SKM-1 (cell line): Measurements from ENCODE around the gene FZD10.

ENCODE experiments used
- DNase-seq: peaks from one replicate; lab custom pipeline; 2025; ENCODE audit not compliant: unreplicated experiment; lab: John Stamatoyannopoulos, UW

Gene FZD10

GRCh38 chr12:130177635-130178242 is 15.5 kb downstream of the FZD10 start:
- DNase-seq = no peak

GRCh38 chr12:130178282-130178681 is 16.0 kb downstream of the FZD10 start:
- DNase-seq = no peak

DNA sequence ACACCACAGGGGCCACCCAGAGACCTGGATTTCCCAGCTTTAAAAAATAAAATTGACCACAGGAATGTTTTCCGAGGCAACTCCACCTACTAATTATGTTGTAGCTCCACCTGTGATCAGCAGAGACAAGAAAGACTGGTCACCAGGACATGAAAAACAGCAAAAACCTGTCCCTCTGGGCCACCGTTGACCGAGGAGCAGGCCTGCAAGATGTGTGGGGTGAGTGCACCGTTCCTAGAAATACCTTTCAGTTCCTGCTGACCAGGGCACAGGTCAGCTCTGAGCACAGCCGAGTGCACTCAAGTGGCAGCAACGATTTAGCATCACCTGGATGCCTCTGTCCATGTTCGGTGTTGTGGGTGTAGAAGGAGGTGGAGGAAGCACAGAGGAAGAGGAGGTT is 16.9 kb downstream of the FZD10 start:
- DNase-seq = no peak

GRCh38 chr12:130179621-130180020 is 17.4 kb downstream of the FZD10 start:
- DNase-seq = no peak

DNA sequence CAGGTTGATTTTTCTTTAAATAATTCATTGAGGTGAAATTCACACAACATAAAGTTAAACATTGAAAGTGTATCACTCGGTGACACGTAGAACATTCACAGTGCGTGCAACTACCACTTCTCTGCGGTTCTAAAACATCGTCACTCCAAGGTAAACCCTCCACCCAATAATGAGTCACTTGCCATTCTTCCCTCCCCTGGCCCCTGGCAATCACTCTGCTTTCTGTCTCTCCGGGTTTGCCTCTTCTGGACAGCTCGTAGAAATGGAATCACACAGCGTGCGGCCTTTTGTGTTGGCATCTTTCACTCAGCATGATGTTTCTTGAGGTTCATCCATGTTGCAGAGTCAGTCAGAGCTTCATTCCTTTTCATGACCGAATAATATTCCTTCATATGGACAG is 18.9 kb downstream of the FZD10 start:
- no peak for DNase-seq

DNA sequence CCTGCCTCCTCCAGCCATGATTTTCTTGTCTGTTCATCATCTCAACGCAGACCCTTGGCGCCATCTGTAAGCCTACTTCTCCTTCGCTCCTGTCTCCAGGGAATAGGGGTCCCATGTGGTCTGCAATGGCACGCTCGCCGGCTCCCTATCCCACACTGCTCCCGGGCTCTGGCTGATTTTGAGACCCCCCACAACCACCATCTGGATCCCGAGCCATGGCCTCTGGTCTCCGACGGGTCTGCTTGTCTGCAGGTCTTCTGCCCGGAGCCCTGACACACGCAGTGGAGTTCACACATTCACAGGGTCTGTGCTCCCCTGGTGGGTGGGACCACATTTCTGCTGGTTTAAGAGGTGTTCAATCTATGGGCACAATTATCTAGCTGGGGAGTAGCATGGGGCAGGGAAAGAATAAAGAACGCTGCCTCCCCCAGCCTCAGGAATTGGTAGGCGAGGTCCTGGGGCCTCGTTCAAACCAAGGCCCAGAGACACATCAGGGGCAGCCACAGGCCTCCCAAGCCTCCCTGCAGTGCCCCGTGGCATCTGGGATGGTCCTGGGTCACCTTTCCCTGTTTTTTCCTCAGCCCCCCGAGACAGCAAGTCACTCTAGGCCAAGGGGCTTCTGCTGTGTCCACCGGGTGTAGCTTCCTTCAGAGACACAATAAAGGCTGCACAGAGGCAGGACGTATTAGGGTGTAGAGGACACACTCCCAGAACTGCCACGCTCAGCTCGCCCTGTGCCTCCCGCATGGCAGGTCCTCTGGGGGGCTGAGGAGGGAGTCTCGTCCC is 21.5 kb downstream of the FZD10 start:
- no peak for DNase-seq

- no peak for DNase-seq
Measured at GRCh38 chr12:130184404-130185090, 22.3 kb downstream of the FZD10 start.

- DNase-seq = no peak
Measured at GRCh38 chr12:130185455-130186391, 23.5 kb downstream of the FZD10 start.

DNA sequence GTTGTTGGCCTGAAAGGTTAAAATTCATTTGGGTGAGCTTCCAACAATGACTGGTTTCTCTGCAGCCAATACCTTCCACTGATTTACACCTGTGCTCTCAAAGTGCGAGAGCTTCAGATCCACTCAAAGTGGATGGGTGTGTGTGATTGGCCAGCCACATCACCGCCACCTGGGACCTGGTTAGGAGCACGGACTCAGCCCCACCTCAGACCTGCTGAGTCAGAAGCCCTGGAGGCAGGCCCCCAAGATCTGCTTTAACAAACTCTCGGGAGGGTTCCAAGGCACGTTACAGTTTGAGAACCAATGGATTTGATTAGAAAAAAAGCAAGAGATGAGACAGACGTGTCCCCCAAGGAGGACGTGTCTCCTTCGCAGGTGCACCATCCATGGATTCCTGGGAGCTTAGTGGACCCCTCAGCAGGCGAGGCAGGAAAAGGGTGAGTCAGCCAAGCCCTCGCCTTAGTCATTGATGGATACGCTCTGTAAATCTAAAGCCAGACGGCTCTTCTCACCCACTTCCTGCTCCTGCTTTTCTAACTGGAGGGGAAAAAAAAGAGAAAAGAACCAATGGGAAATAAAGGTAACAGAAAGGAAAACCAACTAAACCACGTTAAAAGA is 24.5 kb downstream of the FZD10 start:
- DNase-seq = no peak

DNA sequence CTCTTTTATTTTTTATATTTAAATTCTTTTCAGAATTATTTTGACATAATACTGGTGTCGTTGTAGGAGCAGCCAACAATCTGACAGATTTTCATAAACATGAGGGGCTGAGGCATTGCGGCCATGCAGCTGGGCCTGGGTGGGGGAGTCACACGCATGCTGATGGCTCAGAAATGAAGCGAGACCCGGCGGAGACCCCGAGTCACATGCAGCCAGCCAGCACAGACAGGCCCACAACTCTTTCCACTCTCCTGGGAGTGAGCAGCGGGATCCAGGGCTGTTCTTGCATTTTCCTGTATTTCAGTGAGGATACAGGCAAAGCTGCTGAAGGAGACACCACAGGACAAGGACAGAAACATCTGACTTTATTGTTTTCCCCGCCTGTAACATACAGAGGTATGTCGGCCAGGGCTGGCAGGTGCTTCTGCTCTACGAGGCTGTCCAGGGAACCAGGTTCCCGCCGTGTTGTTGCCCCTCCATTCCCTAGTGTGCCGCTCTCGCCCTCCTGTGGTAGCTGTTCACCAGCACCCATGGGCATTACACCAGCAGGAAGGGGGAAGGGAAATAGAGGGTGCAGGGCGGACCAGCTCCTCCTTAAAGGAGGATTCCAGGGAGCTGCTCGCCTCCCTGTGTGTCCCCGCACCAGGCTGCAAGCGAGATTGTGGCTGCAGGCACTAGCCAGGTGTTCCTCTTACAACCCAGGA is 30.5 kb downstream of the FZD10 start:
- no peak for DNase-seq

DNA sequence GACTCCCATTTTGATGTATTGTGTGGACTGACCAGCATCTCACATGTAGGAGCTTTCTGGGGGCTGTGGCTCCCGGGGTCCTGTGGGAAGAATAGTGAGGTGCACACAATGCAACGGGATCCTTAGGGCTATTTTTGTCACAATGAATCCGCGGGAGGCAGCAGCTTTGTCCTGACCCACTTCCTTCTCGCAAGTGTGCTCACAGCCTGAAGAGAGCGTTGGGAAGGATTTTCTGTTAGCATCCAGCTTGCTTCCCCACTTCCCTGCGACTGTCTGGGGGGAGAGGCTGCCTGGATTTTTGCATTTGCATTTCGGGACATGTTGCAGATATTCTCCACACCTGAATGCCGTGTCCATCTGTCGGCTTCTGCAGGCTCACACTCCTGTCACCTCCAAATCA is 31.9 kb downstream of the FZD10 start:
- DNase-seq = no peak

- no peak for DNase-seq
Measured at GRCh38 chr12:130195369-130195768, 33.1 kb downstream of the FZD10 start.

DNA sequence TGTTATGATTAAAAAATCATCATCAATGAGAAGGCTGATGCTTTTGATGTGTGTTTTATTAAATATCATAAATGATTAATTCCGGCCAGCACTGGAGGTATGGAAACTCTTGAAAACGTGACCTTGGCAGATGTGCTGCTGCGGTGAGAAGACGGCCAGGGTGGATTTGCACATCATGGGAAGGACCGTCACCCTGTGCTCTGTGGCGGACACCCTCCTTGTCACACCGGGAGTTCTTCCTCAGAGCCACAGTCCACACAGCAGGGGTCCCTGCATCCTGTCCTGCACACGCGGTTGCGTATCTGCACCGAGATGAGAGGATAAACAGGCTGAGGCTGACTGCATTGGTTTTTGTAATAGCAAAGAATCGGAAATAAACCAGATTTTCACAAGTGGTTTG is 33.5 kb downstream of the FZD10 start:
- DNase-seq = no peak

DNA sequence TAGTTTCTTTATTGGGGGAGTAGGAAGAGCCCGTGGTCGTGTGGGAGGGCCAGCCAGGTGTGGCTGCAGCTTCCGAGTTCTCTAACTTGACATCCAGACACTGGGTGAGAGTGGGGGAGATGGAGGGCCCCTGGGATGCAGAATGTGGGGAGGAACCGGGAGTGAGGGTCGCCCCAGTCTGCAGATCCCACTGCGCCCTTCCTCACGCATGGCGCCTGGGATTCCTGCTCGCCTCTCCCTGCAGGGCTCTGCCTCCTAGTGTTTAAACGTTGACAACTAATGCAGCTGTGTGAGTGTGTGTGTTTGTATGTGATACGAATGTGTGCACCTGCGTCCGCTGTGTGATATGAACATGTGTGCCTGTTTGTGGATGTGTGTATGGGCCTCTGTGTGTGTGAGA is 34.6 kb downstream of the FZD10 start:
- no peak for DNase-seq

- DNase-seq = no peak
Measured at GRCh38 chr12:130198026-130198662, 35.9 kb downstream of the FZD10 start.

DNA sequence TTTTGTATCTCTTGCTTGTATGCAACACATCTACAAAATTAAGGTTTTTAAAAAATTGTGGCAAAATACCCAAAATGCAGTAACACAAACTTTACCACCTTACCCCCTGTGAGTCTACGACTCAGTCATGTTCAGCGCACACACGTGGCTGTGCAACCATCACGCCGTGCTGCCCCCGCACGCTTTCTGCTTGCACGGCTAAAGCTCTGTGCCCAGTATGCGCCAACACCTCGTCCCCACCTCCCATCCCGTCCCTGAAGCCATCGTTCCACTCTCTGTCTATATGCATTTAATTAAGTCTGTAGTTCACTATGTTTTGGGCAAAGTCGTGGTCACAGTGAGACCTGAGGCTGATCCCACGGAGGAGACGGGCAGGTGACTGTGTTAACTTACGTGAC is 36.4 kb downstream of the FZD10 start:
- DNase-seq = no peak

DNA sequence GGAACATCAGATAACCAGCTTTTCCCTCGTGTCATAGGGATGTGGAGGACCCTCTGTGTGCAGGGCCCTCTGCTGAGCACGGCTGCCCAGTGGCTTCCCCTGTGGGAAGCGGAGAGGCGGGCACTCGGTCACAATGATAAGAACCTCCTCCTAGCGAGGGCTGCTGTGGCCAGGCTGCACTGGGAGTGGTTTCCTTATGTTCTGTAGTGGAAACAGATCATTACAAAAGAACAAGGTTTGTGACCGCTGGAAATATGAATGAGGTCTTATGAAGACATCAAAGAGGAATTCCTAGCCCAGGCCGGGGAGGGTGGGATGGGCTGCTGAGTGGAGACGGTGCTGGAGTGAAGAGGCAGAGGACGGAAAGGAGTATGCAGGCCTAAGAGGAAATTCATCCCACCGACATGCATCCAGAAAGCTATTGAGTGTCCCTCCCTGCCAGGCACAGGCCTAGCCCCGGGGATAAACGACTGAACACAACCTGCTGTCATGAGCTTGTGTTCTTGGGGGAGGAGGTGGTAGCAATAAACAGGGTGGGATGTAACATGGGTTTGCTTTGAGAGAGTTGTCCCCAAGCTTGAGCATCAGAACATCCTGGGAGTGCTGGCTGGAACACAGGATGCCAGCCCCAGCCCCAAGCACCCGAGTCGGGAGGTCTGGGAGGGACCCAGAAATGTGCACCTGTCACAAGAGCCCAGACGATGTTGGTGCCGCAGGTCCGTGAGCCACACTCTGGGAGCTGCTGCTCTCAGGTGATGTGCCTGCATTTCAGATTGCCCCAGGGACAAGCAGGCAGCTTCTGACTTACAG is 37.5 kb downstream of the FZD10 start:
- no peak for DNase-seq

DNA sequence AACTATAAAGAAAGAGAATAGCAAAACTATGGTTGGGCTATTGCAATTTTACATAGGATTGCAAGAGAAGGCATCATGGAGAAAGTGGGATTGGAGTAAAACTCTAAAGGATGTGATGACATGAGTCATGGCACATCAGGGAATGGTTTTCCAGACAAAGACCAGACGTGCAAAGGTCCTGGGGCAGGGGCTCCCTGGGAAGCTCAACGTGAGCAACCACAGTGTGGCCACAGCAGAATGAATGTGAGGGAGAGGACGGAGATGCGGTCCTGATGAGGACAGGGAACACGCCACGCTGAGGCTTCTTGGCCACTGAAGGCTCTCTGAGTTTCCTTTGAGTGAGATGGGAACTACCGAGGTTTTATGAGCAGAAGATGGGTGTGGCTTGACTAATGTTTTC is 38.2 kb downstream of the FZD10 start:
- DNase-seq = no peak

DNA sequence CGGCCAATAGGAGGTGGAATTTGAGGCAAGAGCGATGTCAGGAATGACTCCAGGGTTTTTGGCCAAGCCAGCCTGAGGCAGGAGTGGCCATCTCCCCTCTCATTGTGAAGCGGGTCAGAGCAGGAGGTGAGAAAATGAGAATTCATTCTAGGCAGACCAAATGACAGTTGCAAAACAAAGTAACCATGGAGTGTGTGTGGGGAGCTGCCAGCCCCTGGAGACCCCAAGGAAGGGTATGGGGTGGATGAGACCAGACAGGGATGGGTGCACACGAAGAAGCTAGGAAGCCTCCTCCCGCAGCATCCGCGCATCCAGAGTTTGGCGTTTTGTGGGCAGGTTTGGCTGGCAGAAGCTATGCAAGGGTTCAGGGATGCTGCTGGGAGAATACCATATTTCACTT is 38.8 kb downstream of the FZD10 start:
- no peak for DNase-seq
